Measurements from ENCODE around the gene C11orf42. TPM values are rescaled to one million over a fixed set of nuclear protein-coding genes. Genes with fewer than 3 reads are reported as not detected.
"Not testable (repeated sequence)": the region's sequence is repeated elsewhere in the genome, so short reads cannot be mapped to it uniquely, and the experiment has no call there.

Gene C11orf42
- total RNA-seq, 3 donors from 2014 or later (not counting 1 experiment from before 2014, with no cell fraction given): not detected

DNA sequence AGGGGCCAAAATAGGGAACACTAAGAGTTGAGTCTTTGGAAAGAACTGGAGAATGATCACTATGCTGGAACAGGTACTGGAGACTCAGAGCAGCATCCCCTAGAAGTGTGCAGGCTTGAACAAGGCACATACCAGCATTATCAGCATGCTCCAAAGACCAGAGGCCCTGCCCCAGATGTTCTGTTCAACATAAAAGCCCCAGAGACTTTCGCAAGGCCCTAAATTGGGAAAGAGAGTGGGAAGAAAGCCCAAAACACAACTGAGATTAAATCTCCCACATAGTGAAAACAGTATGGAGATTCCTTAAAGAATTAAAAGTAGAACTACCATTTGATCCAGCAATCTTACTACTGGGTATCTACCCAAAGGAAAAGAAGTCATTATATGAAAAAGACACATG is 42.9 kb downstream of the C11orf42 start:
- H3K9me3 Mint-ChIP-seq: no peaks in the 10 kb centered on the region
- TF ChIP-seq, protein P1, sequence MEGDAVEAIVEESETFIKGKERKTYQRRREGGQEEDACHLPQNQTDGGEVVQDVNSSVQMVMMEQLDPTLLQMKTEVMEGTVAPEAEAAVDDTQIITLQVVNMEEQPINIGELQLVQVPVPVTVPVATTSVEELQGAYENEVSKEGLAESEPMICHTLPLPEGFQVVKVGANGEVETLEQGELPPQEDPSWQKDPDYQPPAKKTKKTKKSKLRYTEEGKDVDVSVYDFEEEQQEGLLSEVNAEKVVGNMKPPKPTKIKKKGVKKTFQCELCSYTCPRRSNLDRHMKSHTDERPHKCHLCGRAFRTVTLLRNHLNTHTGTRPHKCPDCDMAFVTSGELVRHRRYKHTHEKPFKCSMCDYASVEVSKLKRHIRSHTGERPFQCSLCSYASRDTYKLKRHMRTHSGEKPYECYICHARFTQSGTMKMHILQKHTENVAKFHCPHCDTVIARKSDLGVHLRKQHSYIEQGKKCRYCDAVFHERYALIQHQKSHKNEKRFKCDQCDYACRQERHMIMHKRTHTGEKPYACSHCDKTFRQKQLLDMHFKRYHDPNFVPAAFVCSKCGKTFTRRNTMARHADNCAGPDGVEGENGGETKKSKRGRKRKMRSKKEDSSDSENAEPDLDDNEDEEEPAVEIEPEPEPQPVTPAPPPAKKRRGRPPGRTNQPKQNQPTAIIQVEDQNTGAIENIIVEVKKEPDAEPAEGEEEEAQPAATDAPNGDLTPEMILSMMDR (IDR thresholded peaks at IDR 0.05): no peak

DNA sequence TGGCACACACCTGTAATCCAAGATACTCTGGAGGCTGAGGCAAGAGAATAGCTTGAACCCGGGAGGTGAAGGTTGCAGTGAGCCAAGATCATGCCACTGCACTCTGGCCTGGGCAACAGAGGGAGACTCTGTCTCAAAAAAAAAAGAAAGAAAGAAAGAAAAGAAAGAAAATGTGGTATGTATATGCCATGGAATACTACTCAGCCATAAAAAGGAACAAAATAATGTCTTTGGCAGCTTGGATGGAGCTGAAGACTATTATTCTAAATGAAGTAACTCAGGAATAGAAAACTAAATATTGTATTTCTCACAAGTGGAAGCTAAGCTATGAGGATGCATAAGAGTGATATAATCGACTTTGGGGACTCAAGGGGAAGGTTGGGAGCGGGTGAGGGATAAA is 43.5 kb downstream of the C11orf42 start:
- intact Hi-C loops (cut with micrococcal nuclease); H3K27ac ChIP-seq (ENCODE audit: low read length); H3K4me3 Mint-ChIP-seq; H3K9me3 Mint-ChIP-seq; H3K4me1 ChIP-seq (ENCODE audit: control insufficient read depth, insufficient read depth, low read length); H3K9me3 ChIP-seq (ENCODE audit: control insufficient read depth, insufficient read depth, low read length); ATAC-seq; H3K4me1 Mint-ChIP-seq; DNase-seq; H3K27me3 Mint-ChIP-seq (ENCODE audit: low read depth in 2 of 2); H3K27me3 ChIP-seq (ENCODE audit: control insufficient read depth, insufficient read depth, low read length); H3K4me3 ChIP-seq (ENCODE audit: low read length); H3K36me3 ChIP-seq (ENCODE audit: control insufficient read depth, insufficient read depth, low read length); H3K36me3 Mint-ChIP-seq; H3K27ac Mint-ChIP-seq: not testable (repeated sequence)
- 87% methylated on average over 3 of the region's 3 CpGs for whole genome bisulfite sequencing (ENCODE audit: insufficient coverage)

More for the DNA sequence above, 42.9 kb downstream of the C11orf42 start:
- no peak for ATAC-seq
- intact Hi-C loops (cut with micrococcal nuclease): no loop called here
- H3K4me1 Mint-ChIP-seq: no peaks in the 10 kb centered on the region
- H3K4me1 ChIP-seq (ENCODE audit: control insufficient read depth, insufficient read depth, low read length): no peaks in the 10 kb centered on the region
- no peak for DNase-seq
- no peaks in the 10 kb centered on the region for H3K36me3 ChIP-seq (ENCODE audit: control insufficient read depth, insufficient read depth, low read length)
- no peaks in the 10 kb centered on the region for H3K36me3 Mint-ChIP-seq
- no peaks in the 10 kb centered on the region for H3K27me3 ChIP-seq (ENCODE audit: control insufficient read depth, insufficient read depth, low read length)
- H3K4me3 Mint-ChIP-seq: no peak overlapping the region
- H3K4me3 ChIP-seq (ENCODE audit: low read length): no peak overlapping the region
- H3K27me3 Mint-ChIP-seq (ENCODE audit: low read depth in 2 of 2): peaks cover 0 to 5% of the 10 kb centered on the region in 2 donors
- H3K9me3 ChIP-seq (ENCODE audit: control insufficient read depth, insufficient read depth, low read length): no peaks in the 10 kb centered on the region
- no peak overlapping the region for H3K27ac Mint-ChIP-seq
- WGBS (ENCODE audit: insufficient coverage): no CpG with 5 or more reads among the region's 1 CpG
- no peak overlapping the region for H3K27ac ChIP-seq (ENCODE audit: low read length)

DNA sequence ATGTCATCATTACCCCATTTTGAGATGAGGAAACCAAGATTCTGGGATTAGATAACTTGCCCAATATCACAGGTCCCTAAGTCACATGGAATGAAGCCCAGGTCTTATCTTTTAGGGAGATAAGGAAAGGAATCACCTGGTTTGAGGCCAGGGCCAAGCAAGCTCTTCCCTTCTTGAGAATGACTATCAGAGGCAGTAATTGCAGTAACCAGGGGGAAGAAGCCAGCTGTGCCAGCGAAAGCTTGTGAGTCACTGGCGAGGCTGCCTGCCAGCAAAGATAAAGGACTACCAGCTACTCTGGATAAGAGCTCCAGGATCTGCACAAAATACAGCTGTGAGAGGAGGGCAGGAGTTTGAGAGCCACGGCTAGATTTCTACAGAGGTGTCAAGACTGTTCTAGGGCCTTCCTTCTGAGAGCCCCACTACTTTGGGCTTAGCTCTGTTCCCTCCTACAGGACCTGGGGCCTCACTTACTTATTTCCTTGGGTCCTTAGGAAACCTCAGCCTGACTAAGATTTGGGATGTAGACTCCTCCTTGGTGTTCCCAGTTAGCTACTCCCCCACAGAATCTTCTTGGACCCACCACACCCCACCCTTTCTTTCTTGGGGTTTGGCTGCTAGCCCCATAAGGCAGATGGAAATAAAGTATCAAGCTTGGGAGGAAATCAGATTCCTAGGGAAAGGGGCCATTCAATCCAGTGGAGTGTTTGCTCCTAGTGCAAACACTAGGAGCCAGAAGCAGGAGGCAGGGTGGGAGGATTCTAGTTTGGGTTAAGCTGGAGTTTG is 44.6 kb downstream of the C11orf42 start:
- H3K36me3 ChIP-seq (ENCODE audit: control insufficient read depth, insufficient read depth, low read length): no peaks in the 10 kb centered on the region
- H3K9me3 Mint-ChIP-seq: no peaks in the 10 kb centered on the region
- no peaks in the 10 kb centered on the region for H3K9me3 ChIP-seq (ENCODE audit: control insufficient read depth, insufficient read depth, low read length)
- DNase-seq: no peak
- intact Hi-C loops (cut with micrococcal nuclease): no loop called here
- 88% methylated on average over 3 of the region's 3 CpGs for WGBS (ENCODE audit: insufficient coverage)
- no peak overlapping the region for H3K27ac ChIP-seq (ENCODE audit: low read length)
- no peaks in the 10 kb centered on the region for H3K27me3 ChIP-seq (ENCODE audit: control insufficient read depth, insufficient read depth, low read length)
- TF ChIP-seq, protein P1 (IDR thresholded peaks at IDR 0.05): no peak
- H3K36me3 Mint-ChIP-seq: no peaks in the 10 kb centered on the region
- no peak overlapping the region for H3K4me3 ChIP-seq (ENCODE audit: low read length)
- no peaks in the 10 kb centered on the region for H3K27me3 Mint-ChIP-seq (ENCODE audit: low read depth in 2 of 2)
- no peaks in the 10 kb centered on the region for H3K4me1 ChIP-seq (ENCODE audit: control insufficient read depth, insufficient read depth, low read length)
- ATAC-seq: no peak
- H3K4me3 Mint-ChIP-seq: no peak overlapping the region
- H3K27ac Mint-ChIP-seq: no peak overlapping the region
- no peaks in the 10 kb centered on the region for H3K4me1 Mint-ChIP-seq

DNA sequence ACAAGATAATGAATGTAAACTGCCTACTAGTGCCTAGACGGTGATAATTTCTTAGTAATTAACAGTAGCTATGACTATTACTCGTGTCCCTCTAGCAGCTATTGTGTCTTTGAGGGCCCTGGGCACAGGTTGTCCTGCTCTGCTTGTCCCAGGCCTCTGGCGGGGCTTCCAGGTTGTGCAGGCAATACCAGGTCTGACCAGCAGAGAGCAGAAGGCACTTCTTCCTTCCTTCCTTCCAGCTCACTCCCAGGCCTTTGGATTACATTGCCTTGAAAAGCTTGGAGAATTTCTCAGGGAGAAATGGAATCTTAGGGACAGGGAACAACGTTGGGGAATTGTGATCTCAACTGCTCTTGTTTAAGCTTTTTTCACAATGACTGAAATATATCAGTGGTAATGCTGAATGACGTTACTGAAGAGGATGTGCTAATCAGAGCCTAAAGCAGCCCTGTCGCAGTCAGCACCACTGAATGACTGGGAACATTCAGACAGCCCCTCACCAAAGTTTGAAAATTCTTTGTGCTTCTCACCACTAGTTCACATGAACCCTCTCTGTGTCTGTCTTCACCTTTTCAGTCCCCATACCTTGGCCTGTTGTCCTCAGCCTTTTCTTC is 45.9 kb downstream of the C11orf42 start:
- Mint-ChIP-seq H3K4me3 (no peak overlapping the region), H3K4me1 (no peaks in the 10 kb centered on the region), H3K36me3 (no peaks in the 10 kb centered on the region), H3K27ac (no peak overlapping the region), H3K9me3 (no peaks in the 10 kb centered on the region), H3K27me3 (ENCODE audit: low read depth in 2 of 2) (no peaks in the 10 kb centered on the region)
- Histone ChIP-seq H3K36me3 (ENCODE audit: control insufficient read depth, insufficient read depth, low read length) (no peaks in the 10 kb centered on the region), H3K27ac (ENCODE audit: low read length) (no peak overlapping the region), H3K4me3 (ENCODE audit: low read length) (no peak overlapping the region), H3K9me3 (ENCODE audit: control insufficient read depth, insufficient read depth, low read length) (no peaks in the 10 kb centered on the region), H3K27me3 (ENCODE audit: control insufficient read depth, insufficient read depth, low read length) (peaks cover 2% of the 10 kb centered on the region), H3K4me1 (ENCODE audit: control insufficient read depth, insufficient read depth, low read length) (no peaks in the 10 kb centered on the region)
- 71% methylated on average over 6 of the region's 6 CpGs for WGBS (ENCODE audit: insufficient coverage)
- DNase-seq (peak in 1 of 2 donors; percentile 65), ATAC-seq (peak; percentile 64 to 75 (median 72))
- intact Hi-C loops (cut with micrococcal nuclease): no loop called here
- TF ChIP-seq, protein P1 (IDR thresholded peaks at IDR 0.05): peak; percentile 48
